CD4-positive, alpha-beta T cell treated with Interleukin-12 subunit alpha and Interleukin-12 subunit beta, for 1 hour (primary cell): Measurements from ENCODE around the gene EFCAB14.
A peak's percentile ranks its signal among the peaks of the same experiment; 100 is the strongest.
"Not testable (repeated sequence)": the region's sequence is repeated elsewhere in the genome, so short reads cannot be mapped to it uniquely, and the experiment has no call there.

ENCODE experiments used
- DNase-seq: peaks from one replicate; pipeline ENCODE4 v3.0.0-alpha.2; 2020

Gene EFCAB14, protein sequence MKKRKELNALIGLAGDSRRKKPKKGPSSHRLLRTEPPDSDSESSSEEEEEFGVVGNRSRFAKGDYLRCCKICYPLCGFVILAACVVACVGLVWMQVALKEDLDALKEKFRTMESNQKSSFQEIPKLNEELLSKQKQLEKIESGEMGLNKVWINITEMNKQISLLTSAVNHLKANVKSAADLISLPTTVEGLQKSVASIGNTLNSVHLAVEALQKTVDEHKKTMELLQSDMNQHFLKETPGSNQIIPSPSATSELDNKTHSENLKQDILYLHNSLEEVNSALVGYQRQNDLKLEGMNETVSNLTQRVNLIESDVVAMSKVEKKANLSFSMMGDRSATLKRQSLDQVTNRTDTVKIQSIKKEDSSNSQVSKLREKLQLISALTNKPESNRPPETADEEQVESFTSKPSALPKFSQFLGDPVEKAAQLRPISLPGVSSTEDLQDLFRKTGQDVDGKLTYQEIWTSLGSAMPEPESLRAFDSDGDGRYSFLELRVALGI

DNA sequence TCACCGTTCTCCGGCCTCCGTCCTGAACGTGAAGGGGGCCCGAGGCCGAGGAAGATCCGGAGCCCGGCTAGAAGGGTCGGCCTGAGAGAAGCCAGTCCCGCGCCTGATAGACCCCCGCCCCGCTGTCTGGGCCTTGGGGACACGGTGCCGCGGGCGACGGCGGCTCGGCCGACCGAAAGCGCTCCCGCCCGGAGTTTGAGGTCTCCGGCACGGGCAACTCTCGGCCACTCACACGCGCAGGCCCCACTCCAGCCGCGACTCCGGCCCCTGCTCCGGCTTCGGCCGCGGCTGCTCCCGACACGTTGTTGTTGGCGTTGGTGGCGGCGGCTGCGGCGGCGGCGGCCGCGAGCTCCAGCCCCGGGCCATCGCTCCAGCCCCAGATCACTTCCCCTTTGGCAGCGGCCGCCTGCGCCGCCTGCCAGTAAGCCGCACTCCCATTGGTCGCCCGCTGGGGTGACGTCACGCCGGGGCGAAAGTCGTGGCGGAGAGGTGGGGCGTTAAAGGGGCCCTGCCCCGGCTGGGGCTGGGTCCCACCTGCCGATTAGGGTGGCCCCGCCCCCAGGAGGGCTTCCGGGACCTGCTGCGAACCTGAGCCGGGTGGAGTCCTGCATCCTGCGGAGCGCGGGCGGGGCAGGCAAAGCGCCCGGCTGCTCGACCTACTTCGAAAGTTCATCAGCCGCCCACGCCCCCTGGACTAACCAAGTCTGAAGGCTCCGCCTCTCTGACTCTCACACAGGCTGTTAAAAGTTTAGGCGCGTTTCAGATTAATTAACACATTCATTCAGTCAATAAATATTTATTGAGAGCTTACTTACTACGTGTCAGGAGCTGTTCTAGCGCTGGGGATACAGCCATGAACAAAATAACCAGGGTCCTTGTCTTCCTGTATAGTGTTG lies at the start of gene EFCAB14:
EFCAB14 (minus strand) TSS at position 388 of the 896 bp plus-strand sequence. CDS start 1,027 bp downstream, outside the sequence.
- peak; percentile 99 for DNase-seq

DNA sequence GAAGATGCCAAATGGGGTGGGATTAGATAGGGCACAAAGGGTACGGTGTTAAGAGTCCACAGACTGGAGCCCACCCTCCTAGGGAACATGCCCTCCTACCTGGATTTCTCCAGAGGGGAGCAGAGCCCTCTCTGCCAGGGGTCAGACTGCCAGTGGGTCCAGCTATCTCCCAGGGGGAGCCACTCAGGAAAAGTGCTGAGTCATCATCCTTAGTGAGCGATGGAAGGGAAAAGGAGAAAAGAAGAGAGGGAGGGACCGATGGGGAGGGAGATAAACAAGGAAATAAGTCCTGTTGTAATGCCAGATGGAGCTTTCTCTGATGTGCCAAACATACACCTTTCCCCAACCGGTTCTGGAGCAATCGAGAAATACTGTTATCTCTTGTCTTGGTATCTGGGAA lies 49.5 kb upstream of the EFCAB14 start:
- no peak for DNase-seq

DNA sequence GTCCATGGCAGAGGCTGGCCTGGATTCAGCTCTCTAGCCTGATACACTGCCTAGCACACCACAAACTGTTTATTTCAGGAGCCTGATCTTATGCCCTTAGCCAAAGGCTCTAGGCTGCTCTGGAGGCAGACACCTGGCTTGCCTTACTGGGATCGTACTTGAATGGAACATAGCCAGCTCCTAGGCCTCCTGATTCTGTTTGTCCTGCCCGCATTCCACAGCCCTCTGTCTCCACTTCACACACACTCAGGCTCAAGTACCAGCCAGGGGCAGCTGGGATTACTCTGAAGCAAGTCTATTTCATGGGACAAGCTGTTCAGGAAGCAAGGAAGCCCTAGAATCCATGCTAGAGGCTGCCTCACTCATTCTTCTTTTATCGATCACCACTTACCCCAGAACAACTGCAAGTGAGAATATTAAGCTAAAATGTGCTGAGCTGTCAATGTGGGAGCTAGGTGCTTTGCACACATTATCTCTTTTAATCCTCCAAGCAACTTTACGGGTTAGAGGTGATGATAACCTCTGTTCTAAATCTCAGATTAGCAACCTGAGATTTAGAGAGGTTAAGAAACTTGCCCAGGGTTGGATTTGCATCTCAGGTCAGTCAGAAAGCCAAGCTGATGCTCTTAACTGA lies 48.9 kb upstream of the EFCAB14 start:
- DNase-seq: no peak

DNA sequence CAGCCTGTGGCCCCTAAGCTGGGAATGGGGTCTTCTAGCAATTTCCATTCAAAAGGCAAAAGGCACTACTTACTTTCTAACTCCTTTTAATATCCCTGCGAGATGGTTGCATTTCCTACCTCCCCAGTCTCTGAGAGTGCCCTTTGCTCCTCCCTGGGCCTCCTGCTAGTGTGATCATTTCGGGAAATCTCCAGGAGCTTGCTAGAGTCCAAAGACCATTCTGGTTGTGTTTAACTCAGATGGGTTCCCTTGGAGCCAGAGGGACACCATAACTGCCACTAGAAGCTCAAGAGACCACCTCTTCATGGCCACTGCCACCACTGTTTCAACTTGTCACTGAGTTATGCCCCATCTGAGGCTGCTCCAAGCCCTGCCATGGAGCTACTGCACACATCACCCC lies 45.5 kb upstream of the EFCAB14 start:
- DNase-seq: no peak

DNA sequence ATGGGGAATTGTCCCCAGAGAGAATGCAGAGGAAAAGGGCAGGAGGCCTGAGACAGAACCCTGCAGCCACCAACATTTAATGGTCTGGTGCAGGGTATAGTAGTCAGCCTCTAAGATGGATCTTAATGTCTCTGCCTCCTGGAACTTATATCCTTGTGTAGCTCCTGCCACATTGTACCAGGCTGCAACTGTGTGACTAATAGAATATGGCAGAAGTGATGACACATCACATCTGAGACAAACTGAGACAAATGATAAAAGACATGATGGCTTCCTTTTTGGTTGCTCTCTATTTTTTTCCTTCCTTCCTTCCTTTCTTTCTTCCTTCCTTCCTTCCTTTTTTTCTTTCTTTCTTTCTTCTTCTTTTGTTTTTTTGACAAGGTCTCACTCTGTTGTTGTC lies 42.8 kb upstream of the EFCAB14 start:
- no peak for DNase-seq

DNA sequence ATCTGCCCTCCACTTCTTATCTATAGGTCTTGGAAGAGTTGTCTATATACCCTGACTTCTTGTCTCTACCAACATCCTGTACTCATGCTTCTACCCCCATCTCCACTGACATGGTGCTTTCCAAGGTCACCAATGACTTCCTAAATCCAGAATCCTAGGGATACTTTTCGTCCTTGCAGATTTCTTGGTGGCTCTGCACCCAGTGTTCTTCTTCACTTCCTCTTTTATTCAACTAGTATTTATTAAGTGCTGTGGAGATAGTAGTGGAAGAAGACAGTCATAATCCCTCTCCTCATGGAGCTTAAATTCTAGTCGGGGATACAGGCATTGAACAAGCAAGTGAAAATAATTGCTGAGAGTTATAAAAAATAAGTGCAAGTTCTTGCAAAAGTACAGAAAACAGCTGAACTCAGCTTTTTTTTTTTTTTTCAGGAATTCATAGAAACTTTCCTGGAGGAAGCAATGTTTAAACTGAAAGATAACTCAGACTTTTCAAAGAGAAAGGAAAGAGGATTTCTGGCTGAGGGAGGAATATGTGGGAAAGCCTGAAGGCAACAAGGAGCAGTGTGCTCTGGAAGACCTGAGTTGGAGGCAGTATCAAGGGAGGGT lies 41.7 kb upstream of the EFCAB14 start:
- no peak for DNase-seq

DNA sequence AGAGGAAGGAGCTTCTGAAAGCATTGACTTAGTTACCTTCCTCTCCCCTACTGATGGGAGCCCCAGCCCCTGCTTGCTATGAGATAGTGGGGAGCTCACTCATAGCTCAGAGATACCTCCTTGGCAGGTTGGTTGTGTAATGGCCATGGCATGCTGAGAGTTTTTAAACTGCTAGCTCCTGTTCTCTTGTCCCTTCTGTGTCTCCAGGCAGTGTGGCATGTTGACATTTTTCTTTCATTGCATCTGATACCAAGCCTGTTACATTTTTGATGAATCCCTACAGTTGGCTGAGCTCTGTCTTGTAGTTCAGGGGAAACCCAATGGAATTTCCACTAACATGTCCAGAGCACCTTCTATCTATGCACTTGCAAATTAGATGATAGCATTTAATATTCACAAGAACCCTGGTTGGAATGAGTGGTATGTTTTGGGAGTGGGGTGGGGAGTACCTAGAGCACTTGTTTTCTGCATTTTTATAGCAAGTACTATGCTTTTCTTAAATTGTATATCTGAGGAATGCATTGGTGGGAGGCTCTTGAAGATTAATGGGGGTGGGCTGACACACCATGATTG lies 39.1 kb upstream of the EFCAB14 start:
- no peak for DNase-seq

DNA sequence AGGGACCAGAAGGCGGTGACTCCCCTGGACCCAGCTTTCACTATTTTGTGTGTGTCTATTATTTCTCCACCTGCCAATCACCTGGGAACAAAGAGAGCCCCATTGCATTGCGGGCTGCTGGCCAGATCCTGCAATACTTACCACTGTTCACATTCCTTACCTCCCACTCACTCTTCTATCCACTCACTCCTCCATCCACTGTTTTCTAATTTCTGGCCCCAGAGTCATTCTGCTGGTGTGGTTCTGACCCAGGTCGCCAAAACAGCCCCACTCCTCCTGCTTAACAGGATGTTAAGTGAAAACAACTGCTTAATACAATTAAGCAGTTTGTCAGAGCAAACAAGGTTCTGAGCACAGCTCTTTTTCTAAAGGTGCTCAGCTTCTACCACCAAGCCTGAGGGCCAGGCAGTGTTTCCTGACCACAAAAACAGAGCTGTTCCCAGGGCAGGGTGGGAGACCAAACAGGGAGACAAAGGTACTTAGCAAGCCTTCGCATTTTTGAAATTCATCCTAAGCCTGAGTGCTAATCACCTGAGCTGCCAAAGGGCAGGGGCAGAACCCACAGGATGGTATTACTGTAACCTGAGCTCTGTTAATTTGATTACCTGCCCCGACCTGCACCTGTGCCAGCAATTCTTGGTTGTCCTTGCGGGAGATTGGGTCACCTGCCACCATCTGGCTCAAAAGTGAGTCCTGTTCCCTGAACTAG lies 38.5 kb upstream of the EFCAB14 start:
- DNase-seq: no peak

DNA sequence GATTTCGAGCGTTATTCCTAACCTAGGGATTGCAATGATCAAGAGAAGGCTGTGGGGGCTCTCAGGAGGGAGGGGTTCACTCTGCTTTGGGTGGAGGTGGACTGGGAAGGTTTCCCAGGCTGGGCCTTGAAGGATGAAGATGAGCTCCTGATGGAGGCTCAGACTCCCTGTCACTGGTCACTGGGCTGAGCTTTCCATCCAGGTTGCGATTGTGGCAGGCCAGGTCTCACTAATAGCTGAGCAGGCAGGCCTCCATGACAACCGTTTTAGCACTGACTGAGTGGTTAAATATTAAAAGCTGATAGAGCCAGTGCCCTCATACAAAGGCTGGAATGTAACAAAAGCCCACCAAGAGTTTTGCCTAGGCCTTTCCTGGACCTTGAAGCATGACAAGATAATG lies 36.2 kb upstream of the EFCAB14 start:
- no peak for DNase-seq

DNA sequence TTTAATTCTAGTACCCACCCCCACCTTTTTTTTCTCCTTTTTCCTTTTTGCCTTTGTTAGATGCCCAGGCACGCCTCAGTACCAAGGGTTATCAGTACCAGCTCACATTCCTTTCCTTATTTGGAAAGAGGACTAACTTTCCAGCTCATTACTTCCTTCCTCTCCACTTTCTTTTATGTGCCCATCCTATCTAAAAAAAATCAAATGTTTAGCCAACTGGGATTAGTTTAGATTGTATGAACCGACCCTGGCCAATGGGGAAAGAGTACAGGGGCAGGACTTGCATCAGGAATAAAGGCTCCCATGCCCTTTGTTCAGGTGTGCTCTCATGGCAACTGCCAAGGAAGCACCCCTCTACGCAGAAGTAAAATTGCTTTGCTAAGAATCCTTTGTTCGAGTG lies 35.8 kb upstream of the EFCAB14 start:
- not testable (repeated sequence) for DNase-seq

DNA sequence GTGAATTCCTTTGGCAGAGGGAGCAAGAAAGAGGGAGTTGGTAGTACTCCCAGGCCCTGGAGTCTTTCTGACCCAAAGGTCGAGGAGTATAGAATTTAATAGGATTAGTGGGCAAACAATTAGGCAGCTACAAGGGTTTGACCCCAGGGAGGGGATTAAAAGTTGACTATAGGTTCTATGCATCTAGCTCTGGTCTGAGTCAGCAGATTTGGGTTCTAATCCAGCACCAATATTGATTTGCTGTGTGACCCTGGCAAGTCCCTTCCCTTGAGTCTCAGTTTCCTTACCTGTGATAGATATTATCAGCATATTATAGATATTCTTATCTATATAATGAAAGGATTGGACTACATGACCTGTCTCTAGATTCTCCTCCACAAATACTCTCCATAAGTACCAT lies 35.1 kb upstream of the EFCAB14 start:
- DNase-seq: no peak

DNA sequence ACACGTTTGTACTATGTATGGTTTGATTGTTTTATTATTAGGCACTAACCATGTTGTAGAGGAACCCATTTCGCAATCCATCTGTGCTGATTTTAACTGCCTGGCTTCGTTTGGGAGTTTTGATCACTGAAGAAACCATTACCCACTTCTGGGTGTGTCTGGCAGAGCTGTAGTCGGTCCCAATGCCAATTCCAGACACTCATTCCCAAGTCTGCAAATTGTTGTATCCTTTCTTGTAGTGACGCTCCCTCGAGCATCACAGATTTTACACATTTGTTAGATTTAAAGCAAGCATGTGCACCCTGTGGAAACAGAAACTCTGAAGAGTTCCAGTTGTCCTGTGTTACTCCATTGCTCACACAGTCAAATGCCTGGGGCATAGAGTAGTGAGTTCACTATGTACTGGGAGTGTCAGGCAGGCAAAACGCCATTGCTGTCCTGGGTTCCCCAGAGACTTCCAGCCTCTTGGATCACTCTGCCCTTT lies 31.0 kb upstream of the EFCAB14 start:
- no peak for DNase-seq

DNA sequence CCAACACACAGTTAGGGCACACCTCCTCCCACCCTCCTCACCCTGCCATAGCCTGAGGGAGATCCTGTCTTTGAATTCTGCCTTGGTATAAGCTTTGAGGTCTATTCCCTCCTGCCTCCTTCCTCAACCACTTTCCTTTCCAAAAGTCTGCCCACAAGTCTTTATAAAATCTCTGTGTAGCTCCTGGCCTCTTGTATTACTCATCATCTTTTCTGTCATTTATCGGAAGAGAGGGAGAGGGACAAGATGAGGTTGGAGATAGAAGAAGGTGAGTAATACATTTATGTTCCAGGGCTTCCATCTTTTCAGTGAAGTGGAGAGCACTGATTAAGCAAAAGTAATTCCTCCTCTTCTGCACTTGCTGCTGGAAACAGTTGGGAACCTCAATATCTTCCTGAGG lies 30.5 kb upstream of the EFCAB14 start:
- DNase-seq: no peak

DNA sequence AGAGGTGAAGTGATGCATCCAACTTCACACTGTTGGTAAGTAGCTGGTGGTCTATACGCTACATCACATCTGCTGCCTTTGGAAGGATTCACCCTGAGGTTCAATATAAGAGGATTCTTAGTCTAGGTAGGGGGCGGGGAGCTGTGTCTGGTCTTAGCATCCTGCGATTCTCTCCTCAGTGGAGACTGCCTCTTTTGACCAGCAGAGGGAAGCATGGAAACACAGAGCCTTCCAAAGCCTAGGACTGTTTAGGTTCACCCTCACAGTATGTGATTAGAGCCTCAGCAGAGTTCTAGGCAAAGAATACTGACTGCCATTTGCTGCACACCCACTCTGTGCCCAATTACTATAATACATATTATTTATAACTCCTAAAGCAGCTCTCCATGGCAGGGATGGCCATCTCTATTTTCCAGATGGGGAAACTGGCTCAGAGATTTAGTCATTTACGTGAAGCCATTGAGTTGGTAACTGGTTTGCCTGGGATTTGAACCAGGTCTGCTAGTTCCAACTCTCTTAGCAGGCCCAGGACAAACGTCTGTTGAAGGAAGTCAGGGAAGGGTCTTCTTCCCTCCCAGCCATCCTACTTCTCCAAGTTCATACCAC lies 28.9 kb upstream of the EFCAB14 start:
- DNase-seq: no peak

DNA sequence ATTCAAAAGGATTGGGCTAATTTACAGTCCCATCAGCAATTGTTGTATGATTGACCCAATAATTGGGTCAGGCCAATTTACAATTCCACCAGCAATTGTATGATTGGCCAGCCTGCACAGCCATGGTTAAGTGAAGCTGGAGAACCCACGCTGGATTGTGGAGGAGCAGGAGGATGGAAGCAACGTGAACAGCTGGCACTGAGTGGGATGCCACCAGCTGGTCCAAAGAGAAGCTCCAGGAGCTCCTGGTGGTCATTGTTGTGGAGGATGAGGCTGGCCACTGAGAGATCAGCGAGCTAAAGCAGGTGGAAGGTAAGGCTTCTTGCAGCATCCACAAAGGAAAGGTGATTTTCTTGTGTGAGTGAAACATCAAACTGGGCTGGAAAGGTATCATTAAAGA lies 23.2 kb upstream of the EFCAB14 start:
- DNase-seq: no peak

DNA sequence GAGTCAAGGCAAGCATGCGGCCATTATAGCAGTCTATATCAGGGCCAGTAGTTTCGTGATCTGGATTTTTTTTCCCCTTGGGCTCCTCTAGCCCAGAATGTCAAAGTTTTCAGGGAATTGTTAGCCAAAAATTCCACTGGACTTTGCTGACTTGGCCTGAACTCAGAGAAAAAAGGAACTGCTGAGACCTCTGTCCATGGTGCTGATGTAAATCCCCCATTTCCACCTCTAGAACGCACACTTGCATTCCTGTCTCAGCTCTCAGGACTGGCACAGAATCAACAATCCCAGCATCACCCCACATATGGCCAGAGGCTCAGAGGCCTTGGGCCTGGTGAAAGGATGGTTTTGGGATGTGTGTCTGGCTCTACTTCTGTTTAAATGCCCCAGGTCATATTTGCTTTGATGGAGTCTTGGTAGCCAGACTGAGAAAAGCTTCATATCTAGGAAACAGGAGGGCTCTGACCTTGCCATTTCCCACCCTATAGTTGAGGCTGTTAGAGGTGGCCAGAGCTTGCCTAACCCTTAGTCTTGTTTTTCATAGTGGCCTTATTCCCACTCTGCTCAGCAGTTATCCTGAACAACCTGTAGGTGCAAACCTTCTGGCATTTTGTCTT lies 16.9 kb upstream of the EFCAB14 start:
- peak; percentile 31 for DNase-seq

DNA sequence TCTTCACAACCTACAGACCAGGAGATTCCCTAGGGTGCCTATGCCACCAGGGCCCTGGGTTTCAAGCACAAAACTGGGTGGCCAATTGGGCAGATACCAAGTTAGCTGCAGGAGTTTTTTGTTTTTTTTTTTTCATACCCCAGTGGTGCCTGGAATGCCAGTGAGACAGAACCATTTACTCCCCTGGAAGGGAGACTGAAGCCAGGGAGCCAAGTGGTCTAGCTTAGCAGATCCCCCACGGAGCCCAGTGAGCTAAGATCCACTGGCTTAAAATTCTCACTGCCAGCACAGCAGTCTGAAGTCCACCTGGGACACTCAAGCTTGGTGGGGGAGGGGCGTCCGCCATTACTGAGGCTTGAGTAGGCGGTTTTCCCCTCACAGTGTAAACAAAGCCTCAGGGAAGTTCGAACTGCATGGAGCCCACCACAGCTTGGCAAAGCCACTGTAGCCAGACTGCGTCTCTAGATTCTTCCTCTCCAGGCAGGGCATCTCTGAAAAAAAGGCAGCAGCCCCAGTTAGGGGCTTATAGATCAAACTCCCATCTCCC lies 9.5 kb upstream of the EFCAB14 start:
- DNase-seq: not testable (repeated sequence)

DNA sequence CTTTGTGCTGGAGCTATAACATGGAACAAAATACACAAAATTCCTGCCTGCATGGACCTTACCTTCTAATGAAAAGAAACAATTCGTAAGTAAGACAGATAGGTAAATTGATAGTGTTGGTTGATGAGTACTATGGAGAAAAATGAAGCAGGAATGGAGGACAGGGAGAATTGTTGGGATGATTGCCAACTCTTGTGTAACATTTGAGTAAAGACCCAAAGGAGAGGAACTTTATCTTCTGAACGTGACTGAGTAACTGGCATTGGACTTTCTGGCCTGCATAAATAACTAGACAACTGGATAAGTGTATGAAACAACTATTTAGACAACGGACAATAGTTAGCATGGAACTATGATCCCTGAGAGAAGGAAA lies 6.8 kb upstream of the EFCAB14 start:
- DNase-seq: no peak

DNA sequence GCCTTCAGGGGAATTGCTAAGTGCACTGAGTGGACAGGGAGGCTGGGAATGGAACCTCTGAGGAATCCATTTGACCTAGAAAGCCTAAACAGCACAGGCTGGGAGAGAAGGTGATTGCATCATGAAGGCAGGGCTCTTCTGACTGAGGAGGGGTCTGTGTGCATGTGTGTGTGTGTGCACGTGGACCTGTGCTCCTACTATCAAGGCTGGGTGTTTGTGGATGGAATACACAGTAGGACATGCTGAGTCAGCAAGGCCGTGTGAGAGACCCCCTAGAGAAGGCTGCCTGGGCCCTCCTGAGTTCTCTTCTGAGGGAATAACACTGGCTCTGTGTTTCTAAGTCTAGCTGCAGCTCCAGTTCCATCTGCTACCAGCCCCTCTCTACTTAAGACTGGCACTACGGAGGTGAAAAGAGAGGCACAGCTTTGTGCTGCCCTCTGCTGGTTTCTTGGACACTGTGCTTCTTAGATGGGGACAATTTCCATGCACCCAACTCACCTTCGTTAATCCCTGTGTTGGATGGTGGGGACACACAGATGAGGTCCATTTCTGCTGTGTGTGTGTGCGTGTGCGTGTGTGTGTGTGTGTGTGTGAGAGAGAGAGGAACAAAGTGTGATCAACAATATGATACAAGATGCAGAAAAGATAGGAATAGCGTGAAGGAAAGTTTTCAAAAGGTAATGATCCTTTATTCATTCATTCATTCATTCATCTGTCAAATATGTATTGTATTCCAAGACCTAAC lies 6.2 kb upstream of the EFCAB14 start:
- DNase-seq: peak; percentile 76

DNA sequence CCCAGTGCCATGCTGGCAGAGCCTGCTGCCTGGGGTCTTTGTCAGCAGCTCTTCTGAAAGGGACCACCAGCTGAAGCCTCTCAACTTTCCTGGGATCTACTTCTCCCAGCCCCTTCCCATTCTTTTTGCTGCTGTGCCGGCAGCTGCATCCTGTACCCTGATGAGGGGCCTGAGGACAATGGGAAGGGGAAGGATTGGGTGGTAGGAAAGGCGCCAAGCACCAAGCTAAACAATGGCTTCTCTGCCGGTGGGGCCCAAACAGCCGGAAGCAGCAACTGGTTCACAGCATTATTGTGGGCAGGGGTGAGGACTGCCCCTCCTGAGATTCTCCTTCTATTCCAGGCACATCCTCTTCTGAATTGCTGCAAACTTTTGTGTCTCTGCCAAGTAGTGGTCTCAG lies 5.0 kb upstream of the EFCAB14 start:
- no peak for DNase-seq
